SK-N-SH (cell line): Measurements from ENCODE around the gene UMOD. TPM values are rescaled to one million over a fixed set of nuclear protein-coding genes. Genes with fewer than 3 reads are reported as not detected.

ENCODE experiments used
- CTCF ChIA-PET: fragments of 300-600, 350-600 bp; formaldehyde crosslinking; extraction: SDS; loops from one replicate; lab custom pipeline; 2021; lab: Yijun Ruan, JAX
- POLR2A ChIA-PET: fragments of 350-600 bp; sonication (Branson Sonifier 250); formaldehyde crosslinking; extraction: SDS; loops from one replicate; lab custom pipeline; 2020; ENCODE audit warnings: antibody characterized with exemption, inconsistent platforms; lab: Yijun Ruan, JAX
- DNase-seq: peaks from one replicate; pipeline ENCODE4 v3.0.0; 2012
- H2AFZ ChIP-seq: fragments of 200-600 bp; sonication (generic); 2 replicates; pipeline ENCODE4 v1.8.1; 2016; ENCODE audit warnings: antibody characterized with exemption, mild to moderate bottlenecking, low read depth
- H3F3A ChIP-seq: fragments of 200-600 bp; sonication (generic); replicated peaks from 2 replicates; pipeline ENCODE3; 2016; ENCODE audit warnings: antibody characterized with exemption, mild to moderate bottlenecking; ENCODE audit not compliant: insufficient read depth
- H3K27ac ChIP-seq, 2 experiments: fragments of 200-500 bp in 1 of 2; fragments of 200-600 bp in 1 of 2; sonication (Bioruptor generic) in 1 of 2; sonication (generic), shearing (Covaris generic) in 1 of 2; 2 replicates each; pipeline versions ENCODE4 v1.5.1 to v1.6.1; 2014 to 2016; ENCODE audit warnings: low read depth in 2 of 2, inconsistent platforms in 1 of 2, low read length in 1 of 2, mild to moderate bottlenecking in 1 of 2, mixed read lengths in 1 of 2
- H3K27me3 ChIP-seq: fragments of 200-600 bp; sonication (generic), shearing (Covaris generic); 2 replicates; pipeline ENCODE4 v1.6.1; 2016; ENCODE audit warnings: mixed run types; ENCODE audit not compliant: insufficient read depth
- H3K36me3 ChIP-seq, 2 experiments: fragments of 200-500 bp in 1 of 2; fragments of 200-600 bp in 1 of 2; sonication (Bioruptor generic) in 1 of 2; sonication (generic) in 1 of 2; replicated peaks in 1 of 2; 2 replicates each; pipeline versions ENCODE3 to v1.5.1; 2014 to 2016; ENCODE audit warnings: low read length in 1 of 2, mild to moderate bottlenecking in 1 of 2; ENCODE audit not compliant: insufficient read depth in 2 of 2, control insufficient read depth in 1 of 2
- H3K4me1 ChIP-seq, 2 experiments: fragments of 200-500 bp in 1 of 2; fragments of 200-600 bp in 1 of 2; sonication (Bioruptor generic) in 1 of 2; sonication (generic), shearing (Covaris generic) in 1 of 2; 2 replicates each; pipeline versions ENCODE4 v1.5.1 to v1.6.1; 2014 to 2016; ENCODE audit warnings: low read depth in 1 of 2, low read length in 1 of 2, mixed run types in 1 of 2; ENCODE audit not compliant: insufficient read depth in 2 of 2, control insufficient read depth in 1 of 2
- H3K4me2 ChIP-seq: fragments of 200-600 bp; sonication (generic), shearing (Covaris generic); 2 replicates; pipeline ENCODE4 v1.6.1; 2017; ENCODE audit warnings: mixed run types
- H3K4me3 ChIP-seq, 2 experiments: fragments of 200-500 bp in 1 of 2; fragments of 200-600 bp in 1 of 2; sonication (Bioruptor generic) in 1 of 2; sonication (generic), shearing (Covaris generic) in 1 of 2; 2 replicates each; pipeline versions ENCODE4 v1.5.1 to v1.8.1; 2014 to 2016; ENCODE audit warnings: low read depth in 2 of 2, inconsistent platforms in 1 of 2, low read length in 1 of 2, mild to moderate bottlenecking in 1 of 2, mixed read lengths in 1 of 2, moderate library complexity in 1 of 2
- H3K79me2 ChIP-seq: fragments of 200-600 bp; sonication (generic); 2 replicates; pipeline ENCODE4 v1.8.1; 2017; ENCODE audit warnings: mild to moderate bottlenecking; ENCODE audit not compliant: insufficient read depth
- H3K9ac ChIP-seq: fragments of 200-600 bp; sonication (generic); 2 replicates; pipeline ENCODE4 v1.6.1; 2017; ENCODE audit warnings: mixed run types
- H3K9me2 ChIP-seq: fragments of 200-600 bp; sonication (generic); 2 replicates; pipeline ENCODE4 v1.6.1; 2017; ENCODE audit warnings: mixed run types
- H3K9me3 ChIP-seq: fragments of 200-600 bp; sonication (generic); 2 replicates; pipeline ENCODE4 v1.6.1; 2017; ENCODE audit warnings: mixed run types, mild to moderate bottlenecking, moderate library complexity
- H4K20me1 ChIP-seq: fragments of 200-600 bp; sonication (generic); 2 replicates; pipeline ENCODE4 v1.6.1; 2017; ENCODE audit warnings: mild to moderate bottlenecking, mixed run types; ENCODE audit not compliant: insufficient read depth
- CHD2 ChIP-seq: fragments of 150-350 bp; IDR thresholded peaks from 2 replicates; pipeline ENCODE4 v1.6.1; 2018; ENCODE audit warnings: low read length; ENCODE audit not compliant: partially characterized antibody
- ELF1 ChIP-seq: IDR thresholded peaks from 2 replicates; pipeline ENCODE4 v1.4.0; 2012
- EP300 ChIP-seq, 2 experiments: IDR thresholded peaks; 2 replicates each; pipeline versions ENCODE4 v1.4.0 to v1.6.1; 2012; ENCODE audit warnings: borderline replicate concordance in 1 of 2, low read depth in 1 of 2, low read length in 1 of 2
- EZH2phosphoT487 ChIP-seq: fragments of 200-600 bp; sonication (generic); IDR thresholded peaks from 2 replicates; pipeline ENCODE4 v1.6.1; 2017; ENCODE audit warnings: low read depth, mixed run types, mild to moderate bottlenecking, antibody characterized with exemption, moderate library complexity, borderline replicate concordance
- FOXJ3 ChIP-seq: sonication (generic); formaldehyde crosslinking; IDR thresholded peaks from 2 replicates; pipeline ENCODE4 v1.5.1; 2020; ENCODE audit warnings: mild to moderate bottlenecking, missing genetic modification reagents
- FOXM1 ChIP-seq: IDR thresholded peaks from 2 replicates; pipeline ENCODE4 v1.4.0; 2012; ENCODE audit warnings: low read depth, mild to moderate bottlenecking
- IRF3 ChIP-seq: fragments of 150-350 bp; IDR thresholded peaks from 2 replicates; pipeline ENCODE4 v1.6.1; 2016; ENCODE audit warnings: mild to moderate bottlenecking, low read depth, low read length
- JUND ChIP-seq: IDR thresholded peaks from 2 replicates; pipeline ENCODE4 v1.4.0; 2012
- MXI1 ChIP-seq: IDR thresholded peaks from 2 replicates; pipeline ENCODE4 v1.6.1; 2012; ENCODE audit warnings: mild to moderate bottlenecking, low read depth, low read length, improper control_type of control experiment
- NFIC ChIP-seq: IDR thresholded peaks from 2 replicates; pipeline ENCODE4 v1.4.0; 2012; ENCODE audit warnings: borderline replicate concordance
- NRF1 ChIP-seq: IDR thresholded peaks from 2 replicates; pipeline ENCODE4 v1.6.1; 2012; ENCODE audit warnings: low read depth, mild to moderate bottlenecking, low read length
- POLR2AphosphoS5 ChIP-seq: IDR thresholded peaks from 2 replicates; pipeline ENCODE4 v1.6.1; 2012; ENCODE audit warnings: low read depth, low read length
- RFX5 ChIP-seq: IDR thresholded peaks from 2 replicates; pipeline ENCODE4 v1.6.1; 2012; ENCODE audit warnings: mild to moderate bottlenecking, improper control_type of control experiment, low read length
- SMC3 ChIP-seq: IDR thresholded peaks from 2 replicates; pipeline ENCODE4 v1.6.1; 2012; ENCODE audit warnings: low read depth, low read length, improper control_type of control experiment
- TAF1 ChIP-seq: IDR thresholded peaks from 2 replicates; pipeline ENCODE4 v1.6.1; 2012; ENCODE audit warnings: low read depth, mild to moderate bottlenecking, low read length, moderate library complexity, borderline replicate concordance
- TEAD4 ChIP-seq: IDR thresholded peaks from 2 replicates; pipeline ENCODE4 v1.4.0; 2012; ENCODE audit warnings: mild to moderate bottlenecking, borderline replicate concordance; ENCODE audit not compliant: insufficient read depth
- ZBTB33 ChIP-seq: IDR thresholded peaks from 2 replicates; pipeline ENCODE4 v1.4.0; 2012; ENCODE audit warnings: low read depth, borderline replicate concordance
- WGBS: methylation state at CpG from one replicate; pipeline ENCODE4 v1.1.6; 2017; ENCODE audit warnings: low lambda C conversion rate; 5-methylcytosine and 5-hydroxymethylcytosine counted together
- polyA plus RNA-seq, 3 experiments: library from polyadenylated mRNA; depleted of rRNA; stranded (reverse); fragments of >200 nt; gene quantifications; 2 replicates each; pipeline ENCODE4 v1.2.3, GENCODE V29; 2012
- TF ChIP-seq, protein P1 (sequence below): IDR thresholded peaks from 2 replicates; pipeline ENCODE4 v1.4.0; 2012; ENCODE audit warnings: low read depth
- TF ChIP-seq, protein P2 (sequence below): fragments of 200-600 bp; sonication (generic); IDR thresholded peaks from 2 replicates; pipeline ENCODE4 v1.6.1; 2017; ENCODE audit warnings: antibody characterized with exemption, mild to moderate bottlenecking, moderate library complexity

The UMOD gene
- polyA plus RNA-seq, 1 of the 3 experiments (the other 2 are of a cell fraction) = not detected

DNA sequence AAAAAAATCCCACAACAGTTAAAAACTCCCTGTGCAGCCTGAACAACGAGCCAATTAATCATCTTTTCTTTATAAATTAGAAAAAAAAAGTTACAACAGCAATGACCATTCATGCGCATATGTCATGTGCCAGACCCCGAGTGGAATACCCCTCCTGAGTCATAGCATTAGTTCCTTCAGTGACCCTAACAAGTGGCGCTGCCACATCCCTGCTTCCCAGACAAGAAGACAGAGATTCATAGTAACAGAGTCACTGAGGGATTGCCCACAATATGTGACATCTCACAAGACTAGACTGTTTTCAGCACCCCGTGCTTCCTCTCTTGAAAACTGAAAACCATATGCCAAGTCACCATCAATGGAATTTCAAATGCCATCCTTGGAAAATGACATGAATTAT is 7.9 kb downstream of the UMOD start:
- Histone ChIP-seq H2AFZ (no peak overlapping the region), H3K27ac (no peak overlapping the region), H3K79me2 (no peaks in the 10 kb centered on the region), H3F3A (no peaks in the 10 kb centered on the region), H3K36me3 (no peaks in the 10 kb centered on the region), H3K9ac (no peak overlapping the region), H4K20me1 (no peaks in the 10 kb centered on the region), H3K9me3 (no peaks in the 10 kb centered on the region), H3K4me1 (no peaks in the 10 kb centered on the region; a peak in 1 of 4 replicates), H3K9me2 (no peaks in the 10 kb centered on the region), H3K4me3 (no peak overlapping the region), H3K4me2 (no peak overlapping the region), H3K27me3 (no peaks in the 10 kb centered on the region; the same call in 1 of the 2 replicates)
- CTCF ChIA-PET = interaction anchor here (1.2 to 2.4 kb wide), 2 partner anchors 44 to 446 kb away, joined by 3 to 8 read pairs; no protein-coding TSS in a partner anchor
- no peak for DNase-seq
- WGBS = 26% methylated on average over 5 of the region's 5 CpGs
- POLR2A ChIA-PET = no interaction called here
- TF ChIP-seq JUND (no peak), EP300 (IDR thresholded peaks at IDR 0.05; ENCODE audit: borderline replicate concordance in 1 of 2, low read depth in 1 of 2, low read length in 1 of 2) (no peak), ZBTB33 (no peak), MXI1 (no peak), TAF1 (no peak), IRF3 (no peak), RFX5 (no peak), SMC3 (no peak), NFIC (no peak), FOXJ3 (CRISPR knock-in tag) (no peak)
- TF ChIP-seq, protein P1, sequence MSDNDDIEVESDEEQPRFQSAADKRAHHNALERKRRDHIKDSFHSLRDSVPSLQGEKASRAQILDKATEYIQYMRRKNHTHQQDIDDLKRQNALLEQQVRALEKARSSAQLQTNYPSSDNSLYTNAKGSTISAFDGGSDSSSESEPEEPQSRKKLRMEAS = no peak
- TF ChIP-seq, protein P2, sequence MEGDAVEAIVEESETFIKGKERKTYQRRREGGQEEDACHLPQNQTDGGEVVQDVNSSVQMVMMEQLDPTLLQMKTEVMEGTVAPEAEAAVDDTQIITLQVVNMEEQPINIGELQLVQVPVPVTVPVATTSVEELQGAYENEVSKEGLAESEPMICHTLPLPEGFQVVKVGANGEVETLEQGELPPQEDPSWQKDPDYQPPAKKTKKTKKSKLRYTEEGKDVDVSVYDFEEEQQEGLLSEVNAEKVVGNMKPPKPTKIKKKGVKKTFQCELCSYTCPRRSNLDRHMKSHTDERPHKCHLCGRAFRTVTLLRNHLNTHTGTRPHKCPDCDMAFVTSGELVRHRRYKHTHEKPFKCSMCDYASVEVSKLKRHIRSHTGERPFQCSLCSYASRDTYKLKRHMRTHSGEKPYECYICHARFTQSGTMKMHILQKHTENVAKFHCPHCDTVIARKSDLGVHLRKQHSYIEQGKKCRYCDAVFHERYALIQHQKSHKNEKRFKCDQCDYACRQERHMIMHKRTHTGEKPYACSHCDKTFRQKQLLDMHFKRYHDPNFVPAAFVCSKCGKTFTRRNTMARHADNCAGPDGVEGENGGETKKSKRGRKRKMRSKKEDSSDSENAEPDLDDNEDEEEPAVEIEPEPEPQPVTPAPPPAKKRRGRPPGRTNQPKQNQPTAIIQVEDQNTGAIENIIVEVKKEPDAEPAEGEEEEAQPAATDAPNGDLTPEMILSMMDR = no peak

DNA sequence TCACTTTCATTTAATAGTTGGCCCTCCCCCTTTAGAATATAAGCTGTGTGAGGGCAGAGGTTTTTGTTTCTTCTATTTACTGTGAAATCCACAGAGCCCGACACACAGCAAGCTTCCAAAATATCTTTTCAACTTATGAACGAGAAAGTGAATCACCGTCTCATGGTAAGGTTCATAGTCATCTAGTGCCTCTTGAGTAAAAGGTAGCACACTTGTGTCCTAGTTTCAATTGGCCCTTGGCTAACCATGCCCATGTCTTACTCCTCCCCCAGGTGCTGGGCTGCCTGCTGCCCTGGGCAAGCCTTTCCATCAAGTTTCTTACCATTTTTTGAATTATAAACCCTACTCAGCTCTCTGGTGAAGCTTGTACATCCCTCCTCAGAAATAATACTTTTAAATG is 12.8 kb downstream of the UMOD start:
- TF ChIP-seq, protein P2 = no peak
- no peak for TF ChIP-seq FOXM1
- no peak for TF ChIP-seq EZH2phosphoT487
- TF ChIP-seq ELF1 = no peak
- no peak for TF ChIP-seq RFX5
- TF ChIP-seq POLR2AphosphoS5 = no peak
- TF ChIP-seq NRF1 = no peak
- TF ChIP-seq FOXJ3 (CRISPR knock-in tag) = no peak
- no peak for TF ChIP-seq CHD2
- no peak for TF ChIP-seq TEAD4
- TF ChIP-seq, protein P1 = no peak

More for the DNA sequence above, 12.8 kb downstream of the UMOD start:
- ChIA-PET CTCF (no interaction called here), POLR2A (no interaction called here)
- H3K36me3 ChIP-seq = no peaks in the 10 kb centered on the region
- H3K9ac ChIP-seq = no peak overlapping the region
- 20% methylated on average over 3 of the region's 3 CpGs for WGBS
- H3F3A ChIP-seq = no peaks in the 10 kb centered on the region
- H3K4me1 ChIP-seq = no peaks in the 10 kb centered on the region
- H2AFZ ChIP-seq = no peak overlapping the region
- no peaks in the 10 kb centered on the region for H3K9me2 ChIP-seq
- H3K79me2 ChIP-seq = no peaks in the 10 kb centered on the region
- no peaks in the 10 kb centered on the region; the same call in 1 of the 2 replicates for H3K27me3 ChIP-seq
- H3K4me3 ChIP-seq = no peak overlapping the region
- H3K4me2 ChIP-seq = no peak overlapping the region
- DNase-seq = no peak
- H4K20me1 ChIP-seq = no peaks in the 10 kb centered on the region
- H3K9me3 ChIP-seq = no peaks in the 10 kb centered on the region
- no peak overlapping the region for H3K27ac ChIP-seq
